Posterior cingulate gyrus (tissue), 11 donors: ENCODE results near the gene SLC35B4.

ENCODE experiments used
- DNase-seq, 10 donors: peaks; one replicate each; pipeline versions ENCODE4 v3.0.0 to v3.0.0-alpha.2; 2020 to 2021; ENCODE audit warnings: mixed read lengths in 3 of 10
- intact Hi-C: fragments of 100-400 bp; cut with DNase I; formaldehyde crosslinking; loops from one replicate; pipeline ENCODE4 v1.15.1; 2023

SLC35B4 gene

DNA sequence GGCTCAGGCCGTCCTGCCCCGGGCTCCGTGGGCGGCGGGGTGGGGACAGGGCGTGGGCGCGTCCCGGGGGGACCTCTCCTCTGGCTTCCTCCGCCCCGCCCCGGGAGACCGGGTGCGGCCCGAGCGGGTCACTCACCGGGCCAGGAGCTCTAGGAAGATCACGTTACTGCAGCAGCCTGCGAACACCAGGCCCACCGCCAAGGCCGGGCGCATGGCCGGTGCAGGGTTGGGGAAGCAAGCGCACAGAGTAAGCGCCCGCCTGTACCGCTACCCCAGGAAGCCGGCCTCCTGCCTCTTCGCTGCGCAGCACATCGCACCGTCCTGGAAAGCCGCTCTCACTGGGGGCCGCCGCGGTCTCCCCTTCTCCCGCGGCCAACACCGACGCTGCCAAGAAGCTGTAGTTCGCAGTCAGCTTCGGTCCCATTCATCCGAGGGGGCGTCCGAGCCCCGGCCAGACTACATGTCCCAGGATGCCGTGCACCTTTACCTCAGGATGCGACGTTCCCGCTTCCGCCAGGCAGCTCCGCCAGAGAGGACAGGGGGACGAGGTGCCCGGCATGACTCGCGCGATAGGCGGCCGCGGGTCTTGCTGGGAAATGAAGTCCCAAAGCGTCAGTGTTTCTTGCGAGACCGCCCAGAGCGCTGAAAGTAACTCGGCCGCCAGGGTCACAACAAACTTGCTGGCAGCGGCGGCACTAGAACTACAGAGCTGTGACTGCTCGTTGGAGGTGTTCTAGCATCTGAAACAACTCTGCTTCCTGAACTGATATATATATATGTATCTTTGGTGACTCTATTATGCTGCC is at the start of gene SLC35B4:
Gene SLC35B4, minus strand, starts transcription at position 392 of the 806 bp plus-strand sequence. Its CDS starts 179 bp downstream, at position 213.
- DNase-seq = peak; percentile 95 to 100 (median 98)
- intact Hi-C loops = loop anchor here (5.0 to 10.0 kb wide), 2 partner anchors 189 to 1062 kb away; partner anchors contain the start of genes EXOC4 and LRGUK

DNA sequence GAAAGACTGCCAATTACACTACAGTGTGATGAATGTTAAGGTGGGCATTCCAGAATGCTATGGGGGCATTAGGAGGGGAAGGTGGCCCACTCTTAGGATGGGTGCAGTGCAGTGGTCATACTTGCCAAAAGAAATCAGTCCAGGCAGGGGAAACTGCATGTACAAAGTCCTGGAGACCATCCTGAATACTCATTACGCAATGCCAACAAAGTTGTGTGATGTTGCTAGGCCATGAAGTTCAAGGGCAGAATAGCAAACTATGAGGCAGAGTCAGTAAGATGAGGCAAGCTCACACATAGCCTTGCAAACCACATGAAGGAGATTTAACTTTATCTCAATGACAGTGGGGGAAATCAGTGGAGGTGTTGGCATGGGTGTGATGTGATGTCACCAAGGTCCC is 49.8 kb upstream of the SLC35B4 start:
- DNase-seq = no peak
- intact Hi-C loops = no loop called here

DNA sequence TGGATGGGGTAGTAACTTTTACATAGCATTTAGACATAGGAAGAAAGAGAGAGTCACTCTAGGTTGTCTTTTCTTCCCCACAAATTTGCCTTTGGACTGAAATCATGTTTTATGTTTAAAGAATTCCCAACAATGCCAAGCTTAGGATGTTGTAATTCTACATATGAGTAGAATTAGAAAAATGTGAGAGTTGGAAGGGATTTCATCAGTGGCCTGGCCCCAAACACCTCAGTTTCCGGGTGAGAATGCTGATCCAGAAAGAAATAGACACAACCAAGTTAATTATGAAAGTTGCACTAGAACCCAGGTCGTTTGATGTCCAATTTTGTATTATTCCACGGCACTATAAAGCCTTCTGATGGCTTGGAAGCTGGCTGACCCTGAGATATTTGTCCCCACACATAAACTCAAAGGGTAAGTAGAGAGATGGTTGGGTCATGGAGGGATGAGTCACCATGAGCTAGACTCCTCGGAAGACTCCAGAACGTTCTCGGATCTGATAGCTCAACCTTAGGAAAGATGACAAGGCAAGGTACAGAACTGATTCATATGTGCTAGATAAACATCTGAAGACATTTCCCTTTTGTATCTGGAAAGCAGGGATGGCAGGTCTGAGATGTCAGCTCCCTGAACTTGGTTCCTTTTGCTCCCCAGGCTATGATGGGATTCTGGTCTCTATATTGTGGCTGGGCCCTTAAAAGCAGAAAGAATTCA is 48.8 kb upstream of the SLC35B4 start:
- no peak for DNase-seq
- intact Hi-C loops = no loop called here

DNA sequence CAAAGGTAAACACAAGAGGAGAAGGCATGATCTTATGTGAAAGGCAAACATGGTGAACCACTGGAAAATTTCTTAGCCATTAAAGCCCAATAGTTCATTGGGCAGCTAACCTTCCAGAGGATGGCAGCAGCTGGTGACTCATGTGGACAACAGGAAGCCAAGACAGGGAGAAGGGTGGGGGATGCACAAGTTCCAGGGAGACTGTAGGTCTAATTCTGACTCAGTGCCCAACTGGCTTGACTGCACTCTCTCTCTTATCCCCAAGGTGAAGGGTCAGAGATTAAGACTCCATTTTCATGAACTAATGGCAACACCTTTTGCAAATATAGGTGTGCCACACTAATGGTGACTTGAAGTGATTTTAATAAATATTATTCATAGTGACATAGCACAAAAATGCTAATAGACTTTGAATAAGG is 47.9 kb upstream of the SLC35B4 start:
- intact Hi-C loops = no loop called here

GRCh38 chr7:134362587-134363483 is 46.1 kb upstream of the SLC35B4 start:
- intact Hi-C loops = no loop called here
- no peak for DNase-seq

More for the DNA sequence above, 47.9 kb upstream of the SLC35B4 start:
- no peak for DNase-seq

- intact Hi-C loops = no loop called here
- DNase-seq = no peak
Observed at GRCh38 chr7:134359787-134360432, 43.2 kb upstream of the SLC35B4 start.

DNA sequence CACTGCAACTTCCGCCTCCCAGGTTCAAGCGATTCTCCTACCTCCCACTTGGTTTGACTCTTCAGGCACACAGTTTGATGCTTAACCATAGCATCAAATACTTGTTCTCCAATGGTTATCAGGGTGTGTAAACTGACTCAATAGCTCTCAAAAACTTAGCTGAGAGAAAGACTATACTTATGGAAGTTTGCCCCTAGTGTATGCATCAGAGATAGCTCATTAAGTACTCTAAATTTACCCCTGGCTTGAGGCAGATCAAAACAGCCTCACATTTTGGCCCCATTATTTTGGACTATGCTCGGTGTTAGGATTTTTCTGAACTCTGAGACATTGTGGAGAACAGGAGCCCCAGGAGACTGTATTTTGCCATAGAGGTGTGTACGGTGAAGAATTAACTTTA is 40.8 kb upstream of the SLC35B4 start:
- no peak for DNase-seq
- intact Hi-C loops = no loop called here

GRCh38 chr7:134356421-134356936 is 39.7 kb upstream of the SLC35B4 start:
- intact Hi-C loops = no loop called here

DNA sequence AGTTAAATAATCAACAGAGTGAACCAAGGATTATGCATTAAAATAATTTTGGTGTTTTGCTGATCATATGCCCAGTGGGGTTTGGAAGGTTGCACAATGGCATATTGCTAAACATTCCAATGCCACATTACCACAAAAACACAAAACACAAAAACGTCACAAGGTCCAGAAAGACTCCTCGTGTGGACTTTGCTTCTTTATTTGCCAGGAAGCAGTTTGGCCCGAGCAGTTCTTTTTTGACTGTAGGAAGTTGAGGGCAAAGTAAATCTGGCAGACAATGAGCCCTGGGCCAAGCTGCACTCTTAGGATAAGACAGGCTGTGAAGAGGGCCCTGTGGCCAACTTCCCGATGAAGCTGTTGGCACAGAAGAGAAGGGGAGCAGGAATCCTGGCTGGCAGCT is 39.2 kb upstream of the SLC35B4 start:
- no peak for DNase-seq
- intact Hi-C loops = no loop called here

More at GRCh38 chr7:134356421-134356936, 39.7 kb upstream of the SLC35B4 start:
- DNase-seq = no peak

DNA sequence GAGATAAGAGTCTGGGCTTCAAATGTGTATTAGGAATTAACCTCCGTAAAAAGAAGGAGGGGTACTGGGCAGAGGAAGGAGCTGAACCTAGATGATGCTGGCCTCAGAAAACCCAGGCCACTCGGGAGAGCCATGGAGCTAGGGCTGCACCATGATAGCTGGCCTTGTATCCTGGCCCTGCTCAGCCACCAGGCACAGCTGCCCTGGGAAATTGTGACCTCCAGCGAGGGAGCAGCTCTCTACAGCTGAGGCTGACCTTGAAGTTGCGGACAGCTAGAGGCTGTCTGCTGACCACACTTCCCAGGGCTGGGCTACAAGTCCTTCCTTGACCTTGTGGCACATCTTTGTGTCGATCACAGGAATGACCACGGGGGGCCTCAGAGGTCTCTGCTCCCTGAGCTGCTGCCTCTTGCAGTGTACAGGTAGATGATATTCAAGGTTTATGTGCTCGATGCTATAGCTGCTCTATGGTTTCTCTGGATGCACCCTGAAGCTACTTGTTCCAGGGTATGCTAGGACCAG is 38.3 kb upstream of the SLC35B4 start:
- intact Hi-C loops = no loop called here

DNA sequence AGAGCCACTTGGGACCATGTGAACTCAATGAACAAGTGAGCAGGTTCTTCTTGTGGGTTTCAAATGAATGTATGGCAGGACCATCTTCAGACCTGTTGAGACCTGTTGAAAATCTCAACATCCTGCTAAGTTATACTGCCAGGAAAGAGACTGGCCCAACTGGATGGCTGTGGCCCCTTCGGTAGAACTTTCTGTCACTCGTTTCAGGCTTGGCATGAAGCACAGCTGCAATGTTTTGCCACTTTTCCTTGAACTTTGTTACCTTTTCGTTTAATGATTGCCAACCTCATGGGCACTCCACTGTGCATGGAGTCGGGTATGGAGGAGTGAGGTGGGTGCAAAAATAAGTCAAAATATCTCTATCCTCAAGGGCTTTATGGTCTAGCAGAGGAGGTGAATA is 36.7 kb upstream of the SLC35B4 start:
- intact Hi-C loops = no loop called here
- DNase-seq = no peak

More for the DNA sequence above, 38.3 kb upstream of the SLC35B4 start:
- peak in 1 of 10 donors; percentile 77 for DNase-seq

- intact Hi-C loops = no loop called here
- peak in 7 of 10 donors; percentile 44 to 95 (median 64) for DNase-seq
Observed at GRCh38 chr7:134351424-134351823, 34.7 kb upstream of the SLC35B4 start.

- DNase-seq = no peak
- intact Hi-C loops = no loop called here
Observed at GRCh38 chr7:134350709-134351108, 34.0 kb upstream of the SLC35B4 start.

- DNase-seq = no peak
- intact Hi-C loops = no loop called here
Observed at GRCh38 chr7:134347567-134347966, 30.8 kb upstream of the SLC35B4 start.

DNA sequence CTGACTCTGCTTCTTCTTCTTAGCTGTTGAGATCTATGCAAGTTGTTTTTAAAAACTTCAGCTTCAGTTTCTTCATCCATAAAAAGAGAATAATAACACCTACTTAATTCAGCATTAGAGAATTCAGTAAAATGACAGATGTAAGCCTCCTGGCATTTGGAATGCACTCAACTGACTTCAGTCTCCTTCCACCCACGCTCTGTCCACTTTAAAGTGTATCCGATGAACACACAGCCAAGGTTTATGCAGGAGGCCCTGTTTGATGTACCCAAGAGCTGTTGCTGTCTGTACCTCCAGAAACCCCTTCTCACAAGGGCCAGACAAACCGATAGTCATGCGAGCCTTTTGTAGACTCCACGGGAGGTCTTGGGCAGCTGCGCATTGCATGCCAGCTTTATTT is 27.1 kb upstream of the SLC35B4 start:
- intact Hi-C loops = no loop called here
- DNase-seq = no peak

DNA sequence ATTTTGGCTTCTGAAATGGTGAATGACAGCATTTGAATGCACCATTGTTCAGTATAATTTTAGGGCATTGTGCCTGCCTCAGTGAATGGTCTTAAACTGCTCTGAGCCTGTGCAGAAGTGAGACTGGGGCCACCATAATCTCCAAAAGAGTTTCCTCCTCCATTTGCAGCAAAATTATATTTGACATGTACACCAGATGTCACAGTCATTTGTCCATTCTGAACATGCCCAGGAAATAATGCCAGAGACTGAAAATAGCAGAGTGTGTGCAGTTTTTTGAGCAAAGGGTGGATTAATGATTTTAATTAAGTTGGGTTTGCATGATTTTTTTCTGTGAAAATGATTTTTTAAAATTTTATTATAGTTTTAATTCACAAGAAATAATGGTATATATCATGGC is 26.4 kb upstream of the SLC35B4 start:
- DNase-seq = no peak
- intact Hi-C loops = no loop called here

GRCh38 chr7:134339475-134339874 is 22.7 kb upstream of the SLC35B4 start:
- DNase-seq = no peak
- intact Hi-C loops = no loop called here

DNA sequence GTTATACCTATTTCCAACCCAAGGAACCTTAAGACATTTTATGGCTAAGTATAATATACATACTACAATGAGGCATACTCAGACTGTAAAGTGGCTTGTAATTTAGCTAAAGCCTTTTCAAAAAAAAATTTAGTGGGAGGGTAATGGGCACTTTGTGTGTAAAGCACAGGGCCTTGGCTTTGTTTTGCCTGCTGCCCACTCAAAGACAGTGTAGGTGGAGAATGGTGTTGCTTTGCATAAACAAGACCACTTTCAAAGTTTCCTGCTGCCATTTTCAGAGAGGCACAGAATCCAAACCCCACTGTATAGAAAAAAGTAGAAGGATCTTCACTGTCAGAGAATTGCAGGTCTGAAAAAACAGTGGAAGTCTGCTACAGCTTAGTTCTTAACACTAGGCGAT is 21.2 kb upstream of the SLC35B4 start:
- no peak for DNase-seq
- intact Hi-C loops = no loop called here

DNA sequence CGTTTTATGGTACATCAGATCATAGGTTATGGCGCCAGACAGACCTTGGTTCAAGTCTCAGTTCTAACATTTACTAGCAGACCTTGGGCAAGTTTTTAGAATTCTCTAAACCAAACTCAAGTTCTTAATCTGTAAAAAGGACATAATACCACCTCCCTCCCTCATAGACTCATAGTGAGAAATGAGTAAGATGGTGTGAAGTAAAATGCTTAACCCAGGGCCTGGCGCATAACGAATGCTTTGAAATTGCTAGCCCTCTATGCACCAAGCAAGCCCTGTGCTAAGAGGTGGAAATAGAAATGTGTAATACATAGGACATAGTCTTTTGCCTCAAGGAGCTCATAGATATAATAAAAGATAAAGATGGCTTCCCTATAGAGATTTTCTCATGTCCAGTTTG is 17.7 kb upstream of the SLC35B4 start:
- no peak for DNase-seq
- intact Hi-C loops = no loop called here

- no peak for DNase-seq
- intact Hi-C loops = no loop called here
Observed at GRCh38 chr7:134333943-134334342, 17.2 kb upstream of the SLC35B4 start.
